Lung (tissue), 12 donors: Measurements from ENCODE around the gene GRIP1. TPM values are rescaled to one million over a fixed set of nuclear protein-coding genes. Genes with fewer than 3 reads are reported as not detected.
A peak's percentile ranks its signal among the peaks of the same experiment; 100 is the strongest.

ENCODE experiments used
- ATAC-seq: fragments of 200-7000 bp; cut with Tn5 transposase; one replicate; pipeline ENCODE4 v1.9.1; 2020; ENCODE audit warnings: moderate number of reproducible peaks; ENCODE audit not compliant: insufficient read depth, low FRiP score
- DNase-seq, 3 donors: peaks; one replicate each; pipeline ENCODE4 v3.0.0-alpha.2; 2013 to 2017
- H3K27ac ChIP-seq, 2 donors: one replicate each; pipeline ENCODE4 v1.5.1; 2013; ENCODE audit warnings: mild to moderate bottlenecking in 2 of 2, moderate library complexity in 2 of 2, control low read depth in 1 of 2, inconsistent platforms in 1 of 2, low read depth in 1 of 2, low read length in 1 of 2
- H3K27me3 ChIP-seq, 3 donors: one replicate each; pipeline ENCODE4 v1.5.1; 2013; ENCODE audit warnings: low read length in 2 of 3; ENCODE audit not compliant: control insufficient read depth in 3 of 3, insufficient read depth in 3 of 3
- H3K36me3 ChIP-seq, 4 donors: one replicate each; pipeline ENCODE4 v1.5.1; 2013; ENCODE audit warnings: low read length in 4 of 4, mild to moderate bottlenecking in 1 of 4, moderate library complexity in 1 of 4; ENCODE audit not compliant: control insufficient read depth in 4 of 4, insufficient read depth in 4 of 4
- H3K4me1 ChIP-seq, 5 donors: one replicate each; pipeline ENCODE4 v1.5.1; 2013; ENCODE audit warnings: low read length in 5 of 5, mild to moderate bottlenecking in 2 of 5, moderate library complexity in 1 of 5; ENCODE audit not compliant: control insufficient read depth in 5 of 5, insufficient read depth in 5 of 5
- H3K4me3 ChIP-seq: one replicate; pipeline ENCODE4 v1.5.1; 2013; ENCODE audit warnings: mild to moderate bottlenecking, control low read depth, moderate library complexity
- H3K9ac ChIP-seq, 2 donors: one replicate each; pipeline ENCODE4 v1.5.1; 2013; ENCODE audit warnings: low read length in 2 of 2, control low read depth in 1 of 2; ENCODE audit not compliant: insufficient read depth in 1 of 2
- H3K9me3 ChIP-seq, 4 donors: one replicate each; pipeline ENCODE4 v1.5.1; 2013; ENCODE audit warnings: low read length in 3 of 4, mild to moderate bottlenecking in 1 of 4, moderate library complexity in 1 of 4; ENCODE audit not compliant: control insufficient read depth in 4 of 4, insufficient read depth in 3 of 4
- WGBS, 2 donors: extraction: QIAGEN DNeasy Blood & Tissue Kit; methylation state at CpG; one replicate each; pipeline ENCODE4 v1.1.7; 2013; 5-methylcytosine and 5-hydroxymethylcytosine counted together
- polyA plus RNA-seq, 2 donors: library from polyadenylated mRNA; stranded (reverse); fragments of 200-250 nt; gene quantifications; one replicate each; pipeline ENCODE4 v1.2.1, GENCODE V29; 2013
- total RNA-seq, 2 donors: library from RNA; depleted of rRNA in 1 of 2; stranded (reverse); fragments of >200 nt in 1 of 2; gene quantifications; one replicate each; pipeline ENCODE4 v1.2.1, GENCODE V29; 2014 to 2021
- TF ChIP-seq, protein P1 (sequence below): IDR thresholded peaks from 2 replicates; pipeline ENCODE4 v1.5.1; 2012; ENCODE audit warnings: mild to moderate bottlenecking; ENCODE audit errors: control extremely low read depth, extremely low read depth
- donor health status: control.
- donor health status: control.
- donor health status: Bipolar disorder and iron deficiency.
- donor health status: healthy.
- donor health status: DM: yes; HTN: yes; CAD: no.

GRIP1 gene
- total and polyA plus RNA-seq, 4 donors: 0.20 to 3.6 (median 0.83) TPM

DNA sequence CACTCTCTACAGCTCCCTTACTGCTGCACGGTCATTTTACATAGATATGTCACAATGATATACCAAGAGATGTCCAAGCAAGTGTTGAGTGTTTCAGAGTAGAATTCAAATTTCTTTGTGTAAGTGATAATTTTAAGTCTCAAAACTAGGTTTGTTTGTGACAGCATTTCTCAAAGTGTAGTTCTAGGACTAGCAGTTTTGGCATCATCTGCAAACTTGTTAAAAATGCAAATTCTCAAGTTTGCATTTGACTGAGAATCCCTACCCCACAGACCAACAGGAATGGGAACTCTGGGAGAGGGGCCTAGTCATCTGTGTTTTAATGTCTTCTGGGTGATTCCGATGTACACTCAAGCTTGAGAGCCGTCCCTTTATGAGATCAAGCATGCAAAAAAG lies 279.0 kb downstream of the GRIP1 start:
- Histone ChIP-seq H3K27ac (no peak overlapping the region), H3K27me3 (peaks cover 0 to 7% (median 0%) of the 10 kb centered on the region in 3 donors), H3K9me3 (no peaks in the 10 kb centered on the region), H3K4me3 (no peak overlapping the region), H3K9ac (no peak overlapping the region), H3K4me1 (peaks cover 0 to 7% (median 4%) of the 10 kb centered on the region in 5 donors), H3K36me3 (no peaks in the 10 kb centered on the region)
- ATAC-seq: no peak
- WGBS, 2 donors: 85 to 94% methylated on average over 3 of the region's 3 CpGs
- no peak for DNase-seq
- TF ChIP-seq, protein P1, sequence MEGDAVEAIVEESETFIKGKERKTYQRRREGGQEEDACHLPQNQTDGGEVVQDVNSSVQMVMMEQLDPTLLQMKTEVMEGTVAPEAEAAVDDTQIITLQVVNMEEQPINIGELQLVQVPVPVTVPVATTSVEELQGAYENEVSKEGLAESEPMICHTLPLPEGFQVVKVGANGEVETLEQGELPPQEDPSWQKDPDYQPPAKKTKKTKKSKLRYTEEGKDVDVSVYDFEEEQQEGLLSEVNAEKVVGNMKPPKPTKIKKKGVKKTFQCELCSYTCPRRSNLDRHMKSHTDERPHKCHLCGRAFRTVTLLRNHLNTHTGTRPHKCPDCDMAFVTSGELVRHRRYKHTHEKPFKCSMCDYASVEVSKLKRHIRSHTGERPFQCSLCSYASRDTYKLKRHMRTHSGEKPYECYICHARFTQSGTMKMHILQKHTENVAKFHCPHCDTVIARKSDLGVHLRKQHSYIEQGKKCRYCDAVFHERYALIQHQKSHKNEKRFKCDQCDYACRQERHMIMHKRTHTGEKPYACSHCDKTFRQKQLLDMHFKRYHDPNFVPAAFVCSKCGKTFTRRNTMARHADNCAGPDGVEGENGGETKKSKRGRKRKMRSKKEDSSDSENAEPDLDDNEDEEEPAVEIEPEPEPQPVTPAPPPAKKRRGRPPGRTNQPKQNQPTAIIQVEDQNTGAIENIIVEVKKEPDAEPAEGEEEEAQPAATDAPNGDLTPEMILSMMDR: no peak

DNA sequence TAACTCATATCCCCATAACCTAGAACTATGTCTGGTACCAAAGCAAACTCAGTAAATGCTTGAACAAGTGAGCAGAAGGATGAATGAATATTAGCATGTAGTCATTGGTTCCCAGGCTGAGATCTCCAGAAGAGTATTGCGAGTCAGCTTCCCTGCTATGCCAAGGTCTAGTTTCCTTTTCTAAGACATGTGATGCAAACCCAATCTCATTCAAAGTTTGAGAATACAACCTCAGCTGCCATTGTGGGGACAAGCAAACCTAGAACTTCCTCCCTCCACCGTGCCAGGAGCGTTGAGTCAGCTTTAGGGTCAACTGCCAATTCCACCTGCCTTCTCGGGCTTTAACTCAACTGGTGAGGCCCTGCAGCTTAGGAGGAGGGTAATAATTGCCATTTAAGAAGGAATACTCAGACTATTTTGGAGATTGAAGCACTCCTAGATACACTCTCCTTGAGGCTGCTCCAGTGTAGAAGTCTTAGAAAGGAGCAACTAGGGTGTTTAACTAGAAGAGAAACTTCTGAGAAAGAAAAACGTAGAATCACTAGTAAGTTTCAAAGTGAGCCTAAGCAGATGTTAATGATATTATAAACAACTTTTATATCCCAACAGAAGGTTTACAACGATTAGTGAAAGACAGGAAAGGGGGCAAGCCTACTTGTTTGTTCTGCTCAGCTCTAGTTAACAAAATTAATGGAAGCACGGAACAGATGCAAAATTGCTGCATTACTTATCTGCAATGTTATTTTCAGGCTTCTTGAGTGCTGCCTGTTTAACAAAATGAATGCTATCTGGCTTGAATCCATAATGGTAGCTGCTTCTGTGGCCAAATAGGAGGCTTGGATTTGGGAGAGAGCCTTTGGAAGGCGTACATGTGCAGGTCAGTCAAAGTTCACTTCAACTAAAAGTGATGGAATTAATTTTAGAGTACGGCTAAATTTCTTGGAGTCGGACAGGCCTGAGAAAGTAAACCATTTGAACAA lies 279.7 kb downstream of the GRIP1 start:
- 59 to 61% methylated on average over 10 of the region's 10 CpGs for whole genome bisulfite sequencing, 2 donors
- no peak overlapping the region for H3K4me3 ChIP-seq
- H3K4me1 ChIP-seq: peaks cover 0 to 7% (median 4%) of the 10 kb centered on the region in 5 donors
- peaks cover 0 to 7% (median 0%) of the 10 kb centered on the region in 3 donors for H3K27me3 ChIP-seq
- ATAC-seq (no peak), DNase-seq (peak; percentile 22 to 80 (median 77))
- H3K9me3 ChIP-seq: no peaks in the 10 kb centered on the region
- no peak overlapping the region for H3K9ac ChIP-seq
- H3K36me3 ChIP-seq: no peaks in the 10 kb centered on the region
- no peak overlapping the region for H3K27ac ChIP-seq
- TF ChIP-seq, protein P1: no peak

DNA sequence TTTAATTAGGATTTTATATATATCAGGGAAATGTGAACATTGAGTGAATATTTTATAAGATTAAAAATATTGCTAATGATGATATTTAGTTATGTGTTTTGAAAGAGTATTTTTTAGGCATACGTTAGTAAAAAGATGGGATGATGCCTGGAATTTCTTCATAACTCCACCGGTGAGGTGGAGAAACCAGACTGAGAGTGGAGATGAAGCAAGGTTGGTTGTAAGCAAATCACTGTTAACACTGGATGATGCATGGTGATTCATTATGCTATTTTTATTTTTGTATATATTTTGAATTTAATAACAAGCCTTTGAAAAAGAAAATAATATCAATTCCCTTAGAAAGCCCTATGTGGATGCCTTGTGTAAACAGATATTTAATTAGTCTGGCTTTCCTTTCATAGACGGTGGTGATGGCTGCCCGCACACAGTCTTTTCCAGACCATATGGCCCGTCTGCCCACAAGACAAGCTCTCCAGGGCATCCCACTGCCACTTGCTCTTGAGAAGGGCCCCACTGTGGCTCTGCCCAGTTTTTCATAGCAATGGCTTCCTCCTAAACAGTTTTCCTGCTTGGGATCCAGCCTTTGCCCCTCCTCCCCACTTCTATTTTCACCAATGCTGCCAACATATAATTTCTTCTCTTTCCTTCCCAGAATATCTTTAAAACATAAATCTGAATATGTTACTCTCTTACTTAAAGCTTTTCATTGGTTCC lies 281.1 kb downstream of the GRIP1 start:
- Histone ChIP-seq H3K4me3 (no peak overlapping the region), H3K27ac (no peak overlapping the region), H3K27me3 (peaks cover 0 to 7% (median 0%) of the 10 kb centered on the region in 3 donors), H3K36me3 (no peaks in the 10 kb centered on the region), H3K9me3 (no peaks in the 10 kb centered on the region), H3K9ac (no peak overlapping the region), H3K4me1 (peaks cover 0 to 7% (median 4%) of the 10 kb centered on the region in 5 donors)
- ATAC-seq (no peak), DNase-seq (no peak)
- TF ChIP-seq, protein P1: no peak
- 87 to 90% methylated on average over 5 of the region's 5 CpGs for WGBS, 2 donors
